Jurkat, Clone E6-1 (cell line): ENCODE data around the gene FBXO24.

Experiments used
- DNase-seq: peaks from one replicate; pipeline ENCODE4 v3.0.0-alpha.2; 2011; ENCODE audit warnings: low read depth, low spot score
- H3K4me3 ChIP-seq: 2 replicates; pipeline ENCODE4 v1.5.1; 2011; ENCODE audit warnings: mild to moderate bottlenecking, low read length, control low read depth, moderate library complexity

The FBXO24 gene

GRCh38 chr7:100640517-100641440, 54.7 kb downstream of the FBXO24 start:
- no peak for DNase-seq
- no peak overlapping the region for H3K4me3 ChIP-seq

GRCh38 chr7:100641463-100641859, 55.3 kb downstream of the FBXO24 start, which contains the start of gene TFR2:
Gene TFR2, minus strand, starts transcription at chr7:100641552. Its CDS starts 43 bp downstream, at chr7:100641509.
- H3K4me3 ChIP-seq, result no peak within 1 kb of the TSS
- no peak for DNase-seq

- H3K4me3 ChIP-seq, result no peak overlapping the region
- no peak for DNase-seq
Measured at GRCh38 chr7:100641860-100642533, 55.9 kb downstream of the FBXO24 start.

- H3K4me3 ChIP-seq, result no peak overlapping the region
- DNase-seq, result peak; percentile 23
Measured at GRCh38 chr7:100642534-100642907, 56.4 kb downstream of the FBXO24 start.

- DNase-seq, result no peak
- no peak overlapping the region for H3K4me3 ChIP-seq
Measured at GRCh38 chr7:100649826-100650565, 63.9 kb downstream of the FBXO24 start.
